Suprapubic skin (tissue), 4 donors: ENCODE data around the gene GOT1. TPM values are rescaled to one million over a fixed set of nuclear protein-coding genes. Genes with fewer than 3 reads are reported as not detected.

Experiments used
- DNase-seq, 2 donors: peaks; one replicate each; pipeline ENCODE4 v3.0.0-alpha.2; 2019; ENCODE audit warnings: low spot score in 2 of 2
- H3K27ac ChIP-seq: fragments of 200-600 bp; sonication (generic); one replicate; pipeline ENCODE4 v1.5.1; 2019
- H3K27me3 ChIP-seq: fragments of 200-600 bp; sonication (generic); one replicate; pipeline ENCODE4 v1.5.1; 2019
- H3K36me3 ChIP-seq: fragments of 200-600 bp; sonication (generic); one replicate; pipeline ENCODE4 v1.5.1; 2019
- H3K4me1 ChIP-seq: fragments of 200-600 bp; sonication (generic); one replicate; pipeline ENCODE4 v1.5.1; 2019
- H3K4me3 ChIP-seq: fragments of 200-600 bp; sonication (generic); one replicate; pipeline ENCODE4 v1.5.1; 2019; ENCODE audit warnings: mild to moderate bottlenecking
- H3K9me3 ChIP-seq: fragments of 200-600 bp; sonication (generic); one replicate; pipeline ENCODE4 v1.5.1; 2019
- CTCF ChIP-seq, 2 donors: fragments of 200-600 bp in 1 of 2; fragments of 450-650 bp in 1 of 2; sonication (generic) in 1 of 2; IDR thresholded peaks; one replicate each; pipeline ENCODE4 v1.5.1; 2016 to 2019; ENCODE audit warnings: antibody characterized with exemption in 2 of 2, mild to moderate bottlenecking in 1 of 2, moderate library complexity in 1 of 2
- EP300 ChIP-seq: sonication (generic); formaldehyde crosslinking; IDR thresholded peaks from one replicate; pipeline ENCODE4 v1.6.1; 2017; ENCODE audit warnings: antibody characterized with exemption
- POLR2A ChIP-seq, 2 donors: fragments of 450-650 bp; IDR thresholded peaks; one replicate each; pipeline ENCODE4 v1.6.1; 2017; ENCODE audit warnings: antibody characterized with exemption in 2 of 2, mild to moderate bottlenecking in 2 of 2, moderate library complexity in 2 of 2
- POLR2AphosphoS5 ChIP-seq, 3 donors: sonication (generic); formaldehyde crosslinking; IDR thresholded peaks; one replicate each; pipeline ENCODE4 v1.6.1; 2017; ENCODE audit warnings: antibody characterized with exemption in 3 of 3
- WGBS: methylation state at CpG from one replicate; pipeline ENCODE4 v1.1.5; 2018; 5-methylcytosine and 5-hydroxymethylcytosine counted together
- total RNA-seq, 4 donors: library from RNA; depleted of rRNA; stranded (reverse); fragments of >200 nt; gene quantifications; one replicate each; pipeline ENCODE4 v1.1.0, GENCODE V29; 2016

Gene GOT1
- total RNA-seq, 4 donors from 2014 or later: 16.9 to 46.2 (median 31.7) TPM

- H3K36me3 ChIP-seq: no peaks in the 10 kb centered on the region
- no peak for DNase-seq
- H3K27ac ChIP-seq: no peak overlapping the region
- TF ChIP-seq POLR2A (IDR thresholded peaks at IDR 0.05): no peak
- no peak for TF ChIP-seq POLR2AphosphoS5 (IDR thresholded peaks at IDR 0.05)
- TF ChIP-seq CTCF (IDR thresholded peaks at IDR 0.05): no peak
- no peak for TF ChIP-seq EP300
- 52% methylated on average over 16 of the region's 16 CpGs for WGBS
- H3K4me1 ChIP-seq: no peaks in the 10 kb centered on the region
- H3K4me3 ChIP-seq: no peak overlapping the region
- H3K9me3 ChIP-seq: no peaks in the 10 kb centered on the region
- H3K27me3 ChIP-seq: peaks cover 12% of the 10 kb centered on the region
These were observed 14.1 kb upstream of the GOT1 start for GRCh38 chr10:99444383-99445045.

GRCh38 chr10:99443500-99443899 lies 13.1 kb upstream of the GOT1 start:
- H3K4me1 ChIP-seq: no peaks in the 10 kb centered on the region
- no peaks in the 10 kb centered on the region for H3K36me3 ChIP-seq
- TF ChIP-seq EP300 (no peak), POLR2A (IDR thresholded peaks at IDR 0.05) (no peak), POLR2AphosphoS5 (IDR thresholded peaks at IDR 0.05) (no peak), CTCF (IDR thresholded peaks at IDR 0.05) (no peak)
- no peak overlapping the region for H3K27ac ChIP-seq
- 64% methylated on average over 3 of the region's 3 CpGs for WGBS
- H3K27me3 ChIP-seq: peaks cover 5% of the 10 kb centered on the region
- H3K4me3 ChIP-seq: no peak overlapping the region
- H3K9me3 ChIP-seq: no peaks in the 10 kb centered on the region
- no peak for DNase-seq

- Histone ChIP-seq H3K27ac (no peak overlapping the region), H3K36me3 (no peaks in the 10 kb centered on the region), H3K4me3 (no peak overlapping the region), H3K27me3 (peaks cover 5% of the 10 kb centered on the region), H3K4me1 (no peaks in the 10 kb centered on the region), H3K9me3 (no peaks in the 10 kb centered on the region)
- TF ChIP-seq CTCF (IDR thresholded peaks at IDR 0.05) (no peak), POLR2AphosphoS5 (IDR thresholded peaks at IDR 0.05) (no peak), POLR2A (IDR thresholded peaks at IDR 0.05) (no peak), EP300 (no peak)
- no peak for DNase-seq
- WGBS: 90% methylated on average over 5 of the region's 5 CpGs
These were observed 12.0 kb upstream of the GOT1 start for GRCh38 chr10:99442394-99442793.

- Histone ChIP-seq H3K9me3 (no peaks in the 10 kb centered on the region), H3K4me1 (peaks cover 5% of the 10 kb centered on the region), H3K27me3 (no peaks in the 10 kb centered on the region), H3K27ac (no peak overlapping the region), H3K4me3 (no peak overlapping the region), H3K36me3 (no peaks in the 10 kb centered on the region)
- no peak for TF ChIP-seq POLR2A (IDR thresholded peaks at IDR 0.05)
- TF ChIP-seq CTCF (IDR thresholded peaks at IDR 0.05): no peak
- no peak for TF ChIP-seq EP300
- TF ChIP-seq POLR2AphosphoS5 (IDR thresholded peaks at IDR 0.05): no peak
- no peak for DNase-seq
- whole genome bisulfite sequencing: 94% methylated on average over 2 of the region's 2 CpGs
These were observed 8.5 kb upstream of the GOT1 start for GRCh38 chr10:99438890-99439289.

GRCh38 chr10:99435986-99436638 lies 5.7 kb upstream of the GOT1 start:
- Histone ChIP-seq H3K36me3 (no peaks in the 10 kb centered on the region), H3K27ac (no peak overlapping the region), H3K4me1 (peaks cover 18% of the 10 kb centered on the region), H3K9me3 (no peaks in the 10 kb centered on the region), H3K4me3 (no peak overlapping the region), H3K27me3 (no peaks in the 10 kb centered on the region)
- no peak for TF ChIP-seq POLR2AphosphoS5 (IDR thresholded peaks at IDR 0.05)
- no peak for TF ChIP-seq POLR2A (IDR thresholded peaks at IDR 0.05)
- TF ChIP-seq CTCF (IDR thresholded peaks at IDR 0.05): peak; percentile 15 to 34
- TF ChIP-seq EP300: no peak
- DNase-seq: no peak
- 37% methylated on average over 5 of the region's 5 CpGs for WGBS
